ENCODE measurements around the gene TMEM80. TPM values are rescaled to one million over a fixed set of nuclear protein-coding genes. Genes with fewer than 3 reads are reported as not detected.
A peak's percentile ranks its signal among the peaks of the same experiment; 100 is the strongest.

The TMEM80 gene
- total RNA-seq, 2 donors from 2014 or later: 66.0 to 70.9 TPM

GRCh38 chr11:660281-660680 lies 35.3 kb upstream of the TMEM80 start:
- 77% methylated on average over 19 of the region's 19 CpGs for WGBS
- intact Hi-C loops (cut with DNase I): loop anchor here (10.0 kb wide), 1 partner anchor 125 kb away; no protein-coding TSS in a partner anchor
- no peak for DNase-seq (ENCODE audit: low spot score)
- Histone ChIP-seq H3K36me3 (no peaks in the 10 kb centered on the region), H3K9me3 (no peaks in the 10 kb centered on the region), H3K4me3 (no peak overlapping the region), H3K4me1 (replicated peaks) (no peaks in the 10 kb centered on the region), H3K27ac (no peak overlapping the region), H3K27me3 (replicated peaks; ENCODE audit: insufficient read depth) (no peaks in the 10 kb centered on the region)
- TF ChIP-seq, protein P1, sequence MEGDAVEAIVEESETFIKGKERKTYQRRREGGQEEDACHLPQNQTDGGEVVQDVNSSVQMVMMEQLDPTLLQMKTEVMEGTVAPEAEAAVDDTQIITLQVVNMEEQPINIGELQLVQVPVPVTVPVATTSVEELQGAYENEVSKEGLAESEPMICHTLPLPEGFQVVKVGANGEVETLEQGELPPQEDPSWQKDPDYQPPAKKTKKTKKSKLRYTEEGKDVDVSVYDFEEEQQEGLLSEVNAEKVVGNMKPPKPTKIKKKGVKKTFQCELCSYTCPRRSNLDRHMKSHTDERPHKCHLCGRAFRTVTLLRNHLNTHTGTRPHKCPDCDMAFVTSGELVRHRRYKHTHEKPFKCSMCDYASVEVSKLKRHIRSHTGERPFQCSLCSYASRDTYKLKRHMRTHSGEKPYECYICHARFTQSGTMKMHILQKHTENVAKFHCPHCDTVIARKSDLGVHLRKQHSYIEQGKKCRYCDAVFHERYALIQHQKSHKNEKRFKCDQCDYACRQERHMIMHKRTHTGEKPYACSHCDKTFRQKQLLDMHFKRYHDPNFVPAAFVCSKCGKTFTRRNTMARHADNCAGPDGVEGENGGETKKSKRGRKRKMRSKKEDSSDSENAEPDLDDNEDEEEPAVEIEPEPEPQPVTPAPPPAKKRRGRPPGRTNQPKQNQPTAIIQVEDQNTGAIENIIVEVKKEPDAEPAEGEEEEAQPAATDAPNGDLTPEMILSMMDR (IDR thresholded peaks at IDR 0.05): no peak
- TF ChIP-seq POLR2AphosphoS5 (IDR thresholded peaks at IDR 0.05) (no peak), POLR2A (IDR thresholded peaks at IDR 0.05) (no peak)

DNA sequence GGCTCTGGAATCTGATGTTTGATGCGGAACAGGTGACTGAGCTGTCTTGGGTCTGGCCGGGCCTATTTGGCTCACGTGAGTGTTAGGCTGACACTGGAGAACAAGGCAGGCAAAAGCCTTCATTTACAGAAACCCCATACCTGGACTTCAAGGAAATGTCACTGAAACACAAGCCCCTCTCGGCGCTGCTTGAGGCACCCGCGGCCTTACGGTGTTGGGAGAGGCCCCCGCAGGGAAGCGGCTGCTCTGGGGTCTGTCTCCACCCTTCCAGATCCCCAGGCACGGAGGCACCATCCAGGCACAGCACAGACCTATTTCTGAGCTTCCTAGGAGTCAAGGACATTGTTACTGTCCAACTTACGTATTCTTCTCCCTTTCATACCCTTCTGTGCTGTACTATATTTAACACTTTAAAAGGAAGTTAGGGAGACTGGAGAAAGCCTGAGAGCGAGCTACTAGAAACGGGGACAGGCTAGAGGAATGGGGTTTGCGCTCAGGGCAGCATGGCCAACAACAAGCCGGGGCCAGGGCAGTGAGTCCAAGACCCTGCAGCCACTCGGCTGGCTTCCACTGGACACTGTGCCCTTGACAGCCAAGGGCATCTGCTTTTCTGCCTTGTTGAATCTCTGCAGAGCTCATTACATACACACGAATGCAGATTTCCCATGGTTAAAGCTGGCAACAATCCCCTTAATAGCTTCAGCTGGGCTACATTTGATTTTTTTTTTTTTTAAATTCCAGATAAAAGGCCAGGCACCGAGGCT lies 34.8 kb upstream of the TMEM80 start:
- no peaks in the 10 kb centered on the region for H3K36me3 ChIP-seq
- no peak overlapping the region for H3K27ac ChIP-seq
- DNase-seq (ENCODE audit: low spot score): no peak
- 91% methylated on average over 19 of the region's 19 CpGs for WGBS
- H3K4me3 ChIP-seq: no peak overlapping the region
- no peaks in the 10 kb centered on the region for H3K4me1 ChIP-seq (replicated peaks)
- intact Hi-C loops (cut with DNase I): loop anchor here (10.0 kb wide), 1 partner anchor 124 kb away; no protein-coding TSS in a partner anchor
- H3K9me3 ChIP-seq: no peaks in the 10 kb centered on the region
- TF ChIP-seq POLR2A (IDR thresholded peaks at IDR 0.05) (no peak), POLR2AphosphoS5 (IDR thresholded peaks at IDR 0.05) (no peak)
- TF ChIP-seq, protein P1 (IDR thresholded peaks at IDR 0.05): no peak
- no peaks in the 10 kb centered on the region for H3K27me3 ChIP-seq (replicated peaks; ENCODE audit: insufficient read depth)

- intact Hi-C loops (cut with DNase I): loop anchor here (2.0 to 10.0 kb wide), 2 partner anchors 62 to 122 kb away; no protein-coding TSS in a partner anchor
- Histone ChIP-seq H3K27ac (no peak overlapping the region), H3K4me3 (no peak overlapping the region), H3K4me1 (replicated peaks) (no peaks in the 10 kb centered on the region), H3K9me3 (no peaks in the 10 kb centered on the region), H3K27me3 (replicated peaks; ENCODE audit: insufficient read depth) (no peaks in the 10 kb centered on the region), H3K36me3 (no peaks in the 10 kb centered on the region)
- no peak for DNase-seq (ENCODE audit: low spot score)
- 55% methylated on average over 15 of the region's 15 CpGs for WGBS
- TF ChIP-seq POLR2A (IDR thresholded peaks at IDR 0.05): no peak
- TF ChIP-seq, protein P1 (IDR thresholded peaks at IDR 0.05): peak; percentile 33 to 82 (median 74)
These were observed 32.8 kb upstream of the TMEM80 start for GRCh38 chr11:662689-663274.

DNA sequence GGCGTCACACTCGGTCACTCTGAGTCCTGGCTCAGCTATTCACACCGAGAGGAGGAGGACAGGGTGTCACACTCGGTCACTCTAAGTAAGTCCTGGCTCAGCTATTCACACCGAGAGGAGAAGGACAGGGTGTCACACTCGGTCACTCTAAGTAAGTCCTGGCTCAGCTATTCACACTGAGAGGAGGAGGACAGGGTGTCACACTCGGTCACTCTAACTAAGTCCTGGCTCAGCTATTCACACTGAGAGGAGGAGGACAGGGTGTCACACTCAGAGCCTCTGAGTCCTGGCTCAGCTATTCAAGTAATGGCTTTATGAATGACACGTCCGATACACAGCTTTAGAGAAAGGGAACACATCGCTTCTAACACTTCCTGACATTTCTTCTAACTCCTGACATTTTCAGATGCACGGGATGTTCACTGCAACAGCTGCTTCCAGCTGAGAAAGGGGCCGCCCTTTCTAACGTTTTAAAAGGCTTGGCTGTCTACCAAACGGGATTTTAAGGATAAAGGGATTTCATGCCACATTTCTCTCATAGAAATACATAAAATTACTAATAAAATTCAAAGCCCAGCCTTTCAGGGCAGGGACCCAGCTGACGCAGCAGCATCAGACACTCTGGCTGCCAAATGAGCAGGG lies 30.4 kb upstream of the TMEM80 start:
- H3K27ac ChIP-seq: peak overlapping the region; percentile 73 to 79
- TF ChIP-seq POLR2AphosphoS5 (IDR thresholded peaks at IDR 0.05) (no peak), POLR2A (IDR thresholded peaks at IDR 0.05) (no peak)
- TF ChIP-seq, protein P1 (IDR thresholded peaks at IDR 0.05): no peak
- H3K4me1 ChIP-seq (replicated peaks): no peaks in the 10 kb centered on the region
- intact Hi-C loops (cut with DNase I): loop anchor here (10.0 kb wide), 1 partner anchor 120 kb away; no protein-coding TSS in a partner anchor
- H3K9me3 ChIP-seq: no peaks in the 10 kb centered on the region
- no peak for DNase-seq (ENCODE audit: low spot score)
- 28% methylated on average over 13 of the region's 15 CpGs for WGBS
- no peaks in the 10 kb centered on the region for H3K36me3 ChIP-seq
- H3K4me3 ChIP-seq: no peak overlapping the region
- H3K27me3 ChIP-seq (replicated peaks; ENCODE audit: insufficient read depth): no peaks in the 10 kb centered on the region
